T1000 (cell line): ENCODE measurements around the gene COX4I1.
"Not testable (repeated sequence)": the region's sequence is repeated elsewhere in the genome, so short reads cannot be mapped to it uniquely, and the experiment has no call there.

Source experiments
- DNase-seq: peaks from one replicate; lab custom pipeline; 2025; ENCODE audit warnings: mixed read lengths; lab: John Stamatoyannopoulos, UW

COX4I1 gene

DNA sequence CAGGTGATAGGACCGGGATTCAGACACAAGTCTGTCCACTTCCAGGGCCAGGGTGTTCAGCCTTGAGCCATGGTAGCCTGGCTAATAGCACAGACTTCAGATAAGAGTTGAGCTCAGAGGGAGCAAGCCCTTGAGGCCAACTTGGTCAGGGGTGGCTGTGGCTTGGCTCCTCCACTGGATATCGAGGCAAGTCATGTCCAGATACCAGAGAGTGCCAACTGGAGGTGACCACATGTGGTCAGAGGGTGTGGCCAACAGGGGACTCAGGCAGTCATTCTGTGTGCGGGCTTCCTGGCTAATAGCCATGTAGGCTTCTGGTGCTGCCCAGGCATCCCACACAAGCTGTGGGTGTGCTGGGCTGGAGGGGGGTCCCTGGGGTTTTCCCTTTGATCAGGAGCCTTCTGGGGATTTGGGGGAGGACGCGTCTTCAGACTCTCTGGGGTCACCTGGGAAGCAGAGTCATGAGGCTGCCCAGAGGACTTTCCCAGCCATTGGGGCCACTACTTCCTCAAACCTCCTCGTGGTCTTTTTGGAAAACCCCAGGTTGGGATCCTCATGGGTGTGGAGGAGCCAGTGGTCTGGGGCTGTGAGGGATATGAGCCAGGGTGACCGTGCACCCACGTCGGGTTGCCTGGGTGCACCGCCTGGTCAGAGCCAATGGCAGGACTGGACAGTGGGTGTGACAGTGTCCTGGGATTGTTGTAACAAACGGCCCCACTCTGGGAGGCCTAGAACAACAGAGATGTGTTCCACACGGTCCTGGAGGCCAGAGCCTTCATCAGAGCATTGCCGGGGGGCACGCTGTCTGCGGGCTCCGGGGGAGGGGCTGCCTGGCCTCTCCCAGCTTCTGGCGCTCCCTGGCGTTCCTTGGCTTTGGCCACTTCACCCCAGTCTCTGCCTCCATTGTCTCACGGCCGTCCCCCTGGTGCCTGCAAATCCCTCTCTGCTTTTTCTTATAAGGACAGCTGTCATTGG lies 25.0 kb downstream of the COX4I1 start:
- DNase-seq = no peak

DNA sequence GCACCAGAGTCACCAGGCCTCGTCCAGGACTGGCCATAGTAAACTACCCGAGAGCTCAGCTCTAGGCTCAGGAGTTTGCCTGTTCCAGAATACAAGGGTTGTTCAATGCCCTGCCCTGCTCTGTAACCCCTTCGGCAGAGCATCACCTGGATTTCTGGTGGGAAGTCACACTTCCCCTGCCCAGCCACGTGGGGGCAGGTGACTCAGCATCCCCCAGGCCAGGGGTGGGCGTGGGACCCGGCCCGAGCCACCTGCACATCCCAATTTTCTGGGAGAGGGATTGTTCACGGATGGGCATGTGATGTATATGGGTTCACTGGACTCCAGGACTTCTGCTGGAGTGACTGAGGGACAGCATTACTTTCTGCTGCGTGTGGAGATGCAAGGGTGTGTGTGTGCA lies 25.8 kb downstream of the COX4I1 start:
- DNase-seq = no peak

DNA sequence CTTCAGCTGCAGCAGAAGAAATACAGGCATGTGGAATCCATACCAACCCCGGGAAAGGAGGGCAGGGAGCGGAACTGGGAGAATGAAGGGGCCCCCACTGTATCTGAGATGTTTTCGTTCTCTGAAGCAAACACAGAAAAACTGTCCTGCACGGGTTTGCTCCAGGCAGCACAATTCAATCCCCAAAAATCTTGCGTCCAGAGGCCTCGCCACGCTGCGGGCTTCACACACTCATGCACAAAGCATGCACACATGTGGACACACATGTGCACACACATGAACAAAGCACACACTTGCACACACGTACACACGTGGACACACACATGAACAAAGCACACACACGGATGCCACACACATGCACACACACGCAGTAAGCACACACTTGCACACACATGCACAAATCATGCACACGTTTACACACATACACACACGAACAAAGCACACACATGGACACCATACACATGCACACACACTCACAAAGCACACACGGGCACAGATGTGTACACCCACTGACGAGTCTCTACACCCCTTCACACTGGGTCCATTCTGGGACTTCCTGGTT lies 27.3 kb downstream of the COX4I1 start:
- DNase-seq = no peak

DNA sequence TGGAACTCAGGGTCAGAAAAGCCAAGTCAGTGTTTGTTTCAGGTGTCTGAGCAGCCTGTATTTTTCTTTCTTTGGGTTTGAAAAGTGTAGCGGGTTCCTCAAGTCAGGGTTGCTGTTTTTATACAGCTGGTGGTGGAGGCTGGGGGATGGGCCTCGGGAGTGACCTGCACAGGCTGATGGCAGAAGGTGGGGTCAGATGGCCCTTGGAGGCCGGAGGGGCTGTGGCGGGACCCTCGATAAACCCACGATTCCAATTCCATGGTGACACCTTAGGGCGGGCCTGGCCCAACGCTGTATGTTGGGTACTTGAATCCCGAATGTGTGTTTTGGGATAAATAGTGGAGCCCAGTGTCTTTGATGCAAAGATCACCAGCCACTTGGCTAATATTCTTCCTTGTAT lies 28.7 kb downstream of the COX4I1 start:
- DNase-seq = no peak

DNA sequence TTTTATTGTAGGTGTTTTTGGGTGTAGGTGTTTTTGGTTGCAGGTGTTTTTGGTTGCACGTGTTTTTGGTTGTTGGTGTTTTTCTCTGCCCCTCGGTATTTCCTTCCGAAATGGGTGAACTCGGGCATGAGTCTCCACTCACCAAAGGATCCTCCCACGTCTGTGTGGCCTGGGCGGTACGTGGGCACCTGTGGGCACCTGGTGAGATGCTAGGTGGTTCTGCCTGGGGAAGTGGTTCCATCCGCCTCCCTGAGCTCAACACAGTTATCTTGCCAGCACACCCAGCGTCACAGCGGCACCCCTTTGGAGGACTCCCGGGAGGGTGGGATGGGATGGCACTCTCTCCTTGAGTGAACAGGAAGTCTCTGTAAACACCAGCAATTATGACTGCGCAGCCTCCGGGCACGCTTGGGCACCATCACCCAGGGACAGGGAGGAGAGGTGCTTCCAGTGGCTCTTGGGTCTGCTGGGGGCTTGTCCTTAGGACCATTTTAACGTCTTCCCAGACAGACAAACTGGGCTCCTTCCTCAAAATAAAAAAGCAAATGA lies 29.8 kb downstream of the COX4I1 start:
- DNase-seq = no peak

DNA sequence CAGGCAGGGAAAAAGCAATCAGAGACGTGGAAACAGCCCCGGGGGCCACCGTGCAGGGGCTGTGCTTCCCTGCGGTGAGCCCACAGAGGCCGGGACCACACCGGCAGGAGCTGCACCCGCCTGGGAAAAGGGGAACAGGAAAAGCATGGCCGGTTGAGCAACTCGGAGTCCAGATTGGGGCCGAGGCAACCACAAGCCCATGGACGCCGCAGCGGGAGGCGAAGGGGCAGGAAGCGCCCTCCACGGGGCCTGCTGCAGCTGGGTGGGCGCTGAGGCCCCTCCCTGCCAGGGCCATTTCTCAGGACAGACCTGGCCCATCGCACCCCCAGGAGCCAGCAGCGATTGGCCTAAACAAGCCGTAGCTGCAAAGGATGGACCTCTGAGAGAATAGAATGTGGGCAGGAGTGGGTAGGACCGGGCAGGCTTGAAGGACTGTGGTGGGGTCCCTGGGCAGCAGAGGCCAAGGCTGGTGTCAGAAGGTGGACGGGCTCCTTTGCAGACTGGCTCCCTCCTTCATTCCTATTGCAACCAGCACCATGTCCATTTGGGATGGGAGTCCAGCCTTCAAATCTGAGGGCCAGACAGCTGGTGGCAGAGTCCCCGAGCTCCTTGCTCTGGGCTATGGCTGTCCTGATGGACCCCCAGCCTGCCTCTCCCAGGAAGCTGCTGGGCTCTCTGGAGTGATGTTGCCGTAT lies 30.4 kb downstream of the COX4I1 start:
- no peak for DNase-seq

DNA sequence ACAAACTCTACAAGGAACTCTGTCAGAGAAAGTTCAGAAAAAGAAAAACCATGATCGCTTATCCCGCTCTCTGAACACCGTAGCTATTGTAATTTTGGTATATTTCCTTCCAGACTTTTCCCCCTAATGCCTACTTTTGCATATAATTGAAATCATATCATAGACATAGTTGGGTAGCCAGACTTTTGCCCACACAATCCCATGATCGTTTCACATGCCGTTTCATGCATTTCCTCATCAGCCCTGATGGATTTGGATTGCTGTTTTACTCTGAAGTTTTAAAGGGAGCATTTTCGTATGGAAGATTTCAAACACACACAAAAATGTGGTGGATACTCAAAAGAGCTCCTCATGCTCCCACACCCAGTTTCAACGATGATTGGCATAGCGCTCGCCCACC lies 31.3 kb downstream of the COX4I1 start:
- DNase-seq = no peak

DNA sequence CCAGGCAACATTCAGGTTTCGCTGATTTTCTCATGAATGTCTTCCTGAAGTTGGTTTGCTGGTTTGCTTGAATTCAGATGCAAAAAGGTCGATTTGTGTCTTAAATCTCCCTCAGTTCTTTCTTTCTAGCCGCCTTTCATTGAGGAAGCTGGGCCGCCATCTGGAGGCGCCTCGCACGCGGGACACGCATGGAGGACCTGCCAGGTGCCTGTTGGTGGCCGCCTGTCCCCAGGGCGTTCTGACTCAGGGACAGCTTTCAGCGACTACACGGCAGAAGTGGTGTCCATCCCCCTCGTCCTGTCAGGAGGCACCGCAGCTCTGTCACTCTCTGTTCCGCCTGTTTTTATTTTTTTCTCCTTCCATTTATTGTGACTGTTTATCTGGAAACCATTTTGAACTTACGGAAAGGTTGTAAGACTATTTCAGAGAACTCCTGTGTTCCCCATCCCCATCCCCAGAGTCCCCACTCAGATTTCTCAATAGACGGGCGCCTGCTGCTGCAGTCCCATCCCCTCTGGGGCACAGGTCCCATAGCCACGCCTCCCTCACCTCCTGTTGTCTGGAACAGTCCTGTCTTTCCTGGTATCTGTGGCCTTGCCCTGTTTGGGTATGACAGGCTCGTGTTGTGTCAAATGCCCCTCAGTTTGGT lies 33.2 kb downstream of the COX4I1 start:
- no peak for DNase-seq

DNA sequence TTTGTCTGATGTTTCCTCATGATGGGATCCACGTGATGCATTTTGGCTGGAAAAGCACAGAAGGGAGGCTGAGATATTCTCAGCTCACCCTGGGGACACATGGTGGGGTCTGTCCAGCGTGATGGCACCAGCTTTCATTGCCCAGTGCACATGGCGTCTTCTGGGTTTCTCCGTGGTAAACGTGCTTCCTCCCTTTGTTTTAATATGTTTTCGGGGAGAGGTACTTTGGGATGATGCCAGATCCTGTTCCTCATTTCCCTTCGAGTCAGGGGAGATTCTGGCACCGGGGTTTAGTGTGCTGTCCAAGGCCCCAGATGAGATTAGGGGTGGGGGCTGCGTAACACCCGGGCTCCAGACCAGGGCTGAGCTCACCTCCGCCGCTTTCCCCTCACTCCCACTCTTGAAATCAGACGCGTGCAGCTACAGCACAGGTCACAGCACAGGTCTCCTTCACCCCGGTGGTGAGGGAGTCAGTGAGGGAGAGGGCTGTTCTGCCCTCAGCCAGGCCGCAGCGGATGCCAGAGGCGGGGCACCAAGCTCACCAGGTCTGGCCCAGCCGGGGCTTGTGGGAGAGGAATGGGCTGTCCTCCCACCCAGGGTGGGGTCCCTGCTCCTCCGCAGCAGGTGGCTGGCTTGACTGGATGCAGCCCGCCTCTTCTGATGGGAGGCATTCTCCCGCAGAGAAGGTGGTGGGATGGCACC lies 33.9 kb downstream of the COX4I1 start:
- DNase-seq = no peak

DNA sequence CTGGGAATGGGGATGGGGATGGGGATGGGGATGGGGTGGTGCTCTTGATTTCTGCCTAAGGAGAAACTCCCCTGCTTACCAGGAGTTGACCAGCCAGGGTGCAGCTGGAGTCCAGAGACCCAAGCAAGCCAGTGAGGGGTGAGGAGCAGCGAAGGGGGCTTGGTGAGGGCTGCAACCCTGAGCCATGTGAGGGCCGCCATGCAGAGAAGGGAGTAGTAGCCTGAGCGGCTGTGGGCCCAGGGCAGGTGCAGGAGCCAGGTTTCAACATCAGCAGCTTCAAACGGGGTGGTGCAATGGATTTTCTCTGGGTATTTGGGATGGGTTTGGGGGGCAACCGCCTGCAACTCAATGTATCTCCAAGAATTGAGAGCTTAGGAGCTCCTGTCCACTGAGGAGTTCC lies 35.2 kb downstream of the COX4I1 start:
- DNase-seq = no peak

DNA sequence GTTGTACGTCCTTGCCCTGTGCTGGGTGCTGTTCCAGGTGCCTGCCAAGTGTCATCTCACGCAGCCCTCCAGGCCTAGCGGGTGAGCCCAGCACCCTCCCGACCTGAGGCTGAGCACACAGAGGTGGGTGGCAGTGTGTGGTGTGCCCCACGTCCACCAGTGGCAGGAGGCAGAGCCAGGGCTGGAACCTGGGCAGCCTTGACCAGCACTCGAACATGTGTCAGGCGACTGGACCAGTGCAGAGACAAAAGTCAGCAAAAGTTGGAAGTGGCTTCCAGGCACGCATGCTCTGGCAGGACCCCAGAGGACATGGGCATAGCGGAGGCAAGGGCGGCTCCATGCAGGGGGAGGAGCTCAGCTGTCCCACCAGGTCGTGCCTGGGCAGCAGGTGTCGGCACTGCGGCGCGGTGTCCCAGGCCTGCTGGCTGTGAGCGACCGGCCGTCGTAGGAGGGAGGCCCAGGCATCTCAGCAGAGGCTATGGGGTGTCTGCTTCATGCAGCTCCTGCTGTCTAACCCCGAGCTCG lies 35.8 kb downstream of the COX4I1 start:
- DNase-seq = no peak

DNA sequence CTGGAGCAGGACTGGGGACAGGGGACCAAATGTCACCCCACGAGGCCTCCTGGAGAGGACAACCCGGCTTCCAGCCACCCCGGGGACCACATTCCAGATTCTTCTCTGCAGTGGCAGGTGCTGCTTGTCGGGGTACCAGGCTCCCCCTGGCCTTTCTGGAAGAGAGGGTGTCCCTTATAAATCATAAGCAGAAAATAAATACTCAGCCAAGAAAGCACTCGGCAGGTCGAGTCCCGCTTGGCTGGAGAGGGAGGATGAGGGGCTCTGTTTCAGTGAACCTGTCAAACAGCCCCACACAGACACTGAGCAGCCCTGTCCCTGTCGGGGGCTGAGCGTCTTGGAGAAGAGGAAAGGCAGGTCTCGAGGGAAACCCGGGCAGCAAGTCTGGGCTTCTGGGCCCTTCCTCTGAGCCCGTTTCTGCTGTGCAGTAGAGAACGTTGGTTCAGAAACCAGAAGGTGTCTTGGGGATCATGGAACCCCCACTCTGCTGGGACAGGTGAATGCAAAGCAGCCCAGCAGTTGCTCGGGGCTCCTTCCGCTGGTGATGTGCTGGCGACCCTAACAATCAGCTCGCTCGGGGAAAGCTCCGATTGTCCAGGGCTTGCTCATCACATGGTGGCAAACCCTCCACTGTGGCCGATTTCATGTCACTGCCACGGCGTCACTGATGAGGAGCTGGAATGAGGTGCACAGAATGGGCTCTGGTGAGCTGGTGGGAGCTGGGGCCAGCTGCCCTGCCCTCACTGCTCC lies 36.6 kb downstream of the COX4I1 start:
- no peak for DNase-seq

DNA sequence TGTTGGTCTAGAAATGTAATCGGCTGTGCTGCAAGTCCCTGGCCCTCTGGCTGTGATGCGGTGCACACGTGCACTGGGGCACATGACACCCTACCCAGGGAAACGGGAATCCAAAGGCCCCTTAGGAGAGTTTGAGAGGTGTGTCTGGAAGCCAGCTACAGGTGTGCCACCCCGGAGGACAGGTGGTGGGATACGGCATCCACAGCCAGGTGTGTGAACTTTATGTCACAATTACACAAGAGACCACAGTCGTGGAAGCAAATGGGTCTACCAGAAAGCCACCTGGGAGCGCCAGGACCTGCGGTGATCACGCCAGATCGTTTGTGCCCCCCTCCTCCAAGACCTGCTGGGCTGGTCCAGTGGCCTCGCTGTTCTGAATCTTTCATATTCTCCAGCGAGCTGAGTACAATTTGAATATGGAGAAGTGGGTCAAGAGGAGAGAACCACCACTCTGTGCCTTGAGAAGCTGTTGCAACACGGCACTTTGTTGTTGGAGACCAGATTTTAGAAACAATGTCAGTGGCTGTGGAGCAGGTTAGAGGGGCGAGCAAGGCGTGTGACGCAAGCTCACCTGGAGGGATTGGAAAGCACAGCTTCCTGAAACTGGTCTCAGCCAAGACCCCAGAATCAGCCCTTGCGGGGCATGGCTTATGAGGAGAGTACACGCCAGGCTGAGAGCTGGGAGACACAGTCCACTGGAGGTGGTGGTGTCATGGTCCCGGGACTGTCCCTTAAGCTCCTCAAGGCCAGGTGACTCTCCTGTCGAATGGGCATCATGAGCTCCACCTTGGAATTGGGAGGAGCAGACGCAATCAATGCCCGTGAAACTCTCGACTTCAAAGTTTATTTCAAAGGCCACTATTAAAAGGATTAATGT lies 37.4 kb downstream of the COX4I1 start:
- no peak for DNase-seq

DNA sequence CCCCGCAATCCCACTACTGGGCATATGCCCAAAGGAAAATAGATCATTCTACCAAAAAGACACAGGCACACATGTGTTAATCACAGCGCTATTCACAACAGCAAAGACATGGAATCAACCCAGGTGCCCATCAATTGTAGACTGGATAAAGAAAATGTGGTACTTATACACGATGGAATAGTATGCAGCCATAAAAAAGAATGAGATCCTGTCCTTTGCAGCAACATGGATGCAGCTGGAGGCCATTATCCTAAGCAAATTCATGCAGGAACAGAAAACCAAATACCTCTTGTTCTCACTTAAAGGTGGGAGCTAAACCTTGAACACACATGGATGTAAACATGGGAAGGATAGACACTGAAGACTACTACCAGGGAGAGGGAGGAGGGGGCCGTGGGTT lies 38.2 kb downstream of the COX4I1 start:
- DNase-seq = not testable (repeated sequence)

DNA sequence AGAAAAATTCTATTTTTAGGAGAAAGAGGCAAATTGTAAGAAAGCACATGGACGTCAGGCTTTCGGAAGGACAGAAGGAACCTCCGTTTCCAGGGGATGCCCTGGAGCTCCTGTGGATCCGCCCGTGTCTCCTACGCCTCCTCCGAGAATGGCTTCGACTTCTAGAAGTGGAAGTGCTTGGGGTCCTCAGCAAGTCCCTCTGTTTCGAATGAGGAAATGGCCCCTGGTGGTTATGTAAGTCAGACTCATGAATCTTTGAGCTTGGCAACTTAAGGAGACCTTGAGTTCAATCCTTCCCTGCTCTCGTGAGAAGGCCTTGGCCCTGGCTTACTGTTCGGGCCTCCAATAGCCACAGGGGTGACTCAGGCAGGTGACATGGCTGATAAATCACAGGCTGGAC lies 38.9 kb downstream of the COX4I1 start:
- DNase-seq = no peak

DNA sequence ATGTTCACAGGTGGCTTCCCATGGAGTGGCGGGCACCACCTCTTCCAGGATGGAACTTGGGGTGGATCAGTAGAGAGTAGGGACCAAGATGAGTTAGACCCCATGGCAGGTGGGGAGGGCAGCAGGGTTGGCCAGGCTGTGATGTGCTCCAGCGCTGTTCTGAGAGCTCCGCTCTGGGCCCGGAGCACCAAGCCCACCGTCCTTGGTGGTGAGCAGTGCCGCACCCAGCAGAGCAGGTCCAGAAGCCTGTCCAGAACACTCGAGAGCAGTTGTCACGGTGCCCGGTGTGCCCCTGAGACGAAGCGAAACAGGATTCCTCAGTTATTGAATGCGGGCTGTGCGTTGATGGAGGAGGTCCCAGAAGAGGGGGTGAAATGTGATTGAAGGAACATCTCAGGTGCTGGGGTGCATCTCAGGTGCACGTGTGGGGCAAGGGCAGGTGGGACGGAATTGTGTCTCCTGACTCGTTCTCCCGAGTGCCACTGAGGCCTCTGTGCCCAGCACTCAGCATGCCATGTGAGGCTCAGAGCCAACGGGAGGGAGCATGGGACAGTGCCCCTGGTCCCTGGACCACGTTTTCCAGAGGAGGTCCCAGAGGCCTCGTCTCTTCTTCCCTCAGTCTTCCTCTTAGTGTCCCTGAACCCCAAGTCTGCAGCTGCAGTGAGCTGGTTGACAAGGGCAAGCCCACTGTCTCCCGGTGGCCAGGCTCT lies 39.5 kb downstream of the COX4I1 start:
- DNase-seq = no peak

DNA sequence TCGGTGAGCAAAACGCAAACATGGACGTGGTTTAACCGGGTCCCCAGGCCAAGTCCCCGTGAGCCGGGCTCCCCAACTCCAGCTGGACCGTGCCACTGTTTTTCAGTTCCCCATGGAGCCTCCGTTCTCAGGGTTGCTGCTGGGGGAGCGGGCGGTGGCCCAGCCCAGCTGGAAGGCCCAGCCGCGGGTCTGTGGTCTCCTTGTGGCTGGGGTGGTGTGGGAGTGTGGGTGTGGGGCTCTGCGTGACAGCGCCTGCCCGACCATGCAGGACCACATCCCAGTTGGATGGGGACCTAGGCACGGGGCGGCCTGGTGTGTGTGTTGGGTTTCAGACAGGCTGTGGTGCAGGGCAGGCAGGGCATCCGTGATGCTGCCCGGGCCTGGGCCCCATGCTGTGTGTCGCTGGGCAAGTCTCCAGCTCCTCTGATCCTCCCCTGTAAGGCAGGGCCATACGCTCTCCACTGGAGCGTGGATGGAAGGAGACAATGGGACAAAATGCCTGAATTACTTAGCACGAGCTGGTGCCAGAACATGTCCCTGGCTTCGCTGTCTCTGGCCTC lies 40.3 kb downstream of the COX4I1 start:
- DNase-seq = no peak

DNA sequence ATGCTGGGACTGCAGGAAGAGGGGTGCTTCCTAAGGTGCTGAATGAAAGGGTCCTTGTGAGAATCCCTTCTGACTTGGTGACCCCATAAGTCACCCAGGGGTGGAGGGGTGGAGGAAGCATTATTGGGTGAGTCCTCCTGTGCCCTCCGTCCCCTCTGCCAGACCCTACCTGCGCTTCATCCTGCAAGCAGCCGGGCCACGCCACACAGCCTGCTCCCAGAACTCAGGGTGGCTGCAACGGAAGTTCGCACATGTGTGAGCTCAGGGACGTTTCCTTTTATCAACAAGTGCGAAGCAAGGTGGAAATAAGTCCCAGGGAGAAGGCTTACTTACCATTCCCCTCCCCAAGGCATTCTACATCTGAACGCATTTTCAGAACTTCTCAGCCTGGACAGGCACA lies 40.9 kb downstream of the COX4I1 start:
- DNase-seq = no peak

DNA sequence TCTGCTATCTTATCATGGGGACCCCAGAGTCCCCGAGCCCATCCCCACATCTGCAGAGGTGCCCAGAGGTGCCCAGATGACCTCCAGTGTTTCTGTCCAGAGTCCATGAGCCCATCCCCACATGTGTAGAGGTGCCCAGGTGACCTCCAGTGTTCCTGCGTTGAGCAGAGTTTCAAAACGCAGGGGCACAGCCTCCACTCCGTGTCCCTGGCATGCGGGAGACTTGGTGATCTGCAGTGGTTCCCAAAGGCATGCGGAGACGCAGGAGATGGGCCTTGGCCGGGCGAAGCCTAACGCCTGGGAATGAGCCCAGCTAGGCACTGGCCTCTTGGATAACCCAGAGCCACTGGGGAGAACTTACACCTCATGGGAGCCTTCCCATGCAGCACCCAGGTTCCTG lies 41.3 kb downstream of the COX4I1 start:
- no peak for DNase-seq
